ENCODE data around the gene CDH5. TPM values are rescaled to one million over a fixed set of nuclear protein-coding genes. Genes with fewer than 3 reads are reported as not detected.
"Not testable (repeated sequence)": the region's sequence is repeated elsewhere in the genome, so short reads cannot be mapped to it uniquely, and the experiment has no call there.

Gene CDH5, protein sequence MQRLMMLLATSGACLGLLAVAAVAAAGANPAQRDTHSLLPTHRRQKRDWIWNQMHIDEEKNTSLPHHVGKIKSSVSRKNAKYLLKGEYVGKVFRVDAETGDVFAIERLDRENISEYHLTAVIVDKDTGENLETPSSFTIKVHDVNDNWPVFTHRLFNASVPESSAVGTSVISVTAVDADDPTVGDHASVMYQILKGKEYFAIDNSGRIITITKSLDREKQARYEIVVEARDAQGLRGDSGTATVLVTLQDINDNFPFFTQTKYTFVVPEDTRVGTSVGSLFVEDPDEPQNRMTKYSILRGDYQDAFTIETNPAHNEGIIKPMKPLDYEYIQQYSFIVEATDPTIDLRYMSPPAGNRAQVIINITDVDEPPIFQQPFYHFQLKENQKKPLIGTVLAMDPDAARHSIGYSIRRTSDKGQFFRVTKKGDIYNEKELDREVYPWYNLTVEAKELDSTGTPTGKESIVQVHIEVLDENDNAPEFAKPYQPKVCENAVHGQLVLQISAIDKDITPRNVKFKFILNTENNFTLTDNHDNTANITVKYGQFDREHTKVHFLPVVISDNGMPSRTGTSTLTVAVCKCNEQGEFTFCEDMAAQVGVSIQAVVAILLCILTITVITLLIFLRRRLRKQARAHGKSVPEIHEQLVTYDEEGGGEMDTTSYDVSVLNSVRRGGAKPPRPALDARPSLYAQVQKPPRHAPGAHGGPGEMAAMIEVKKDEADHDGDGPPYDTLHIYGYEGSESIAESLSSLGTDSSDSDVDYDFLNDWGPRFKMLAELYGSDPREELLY
- total RNA-seq = 263 and 363 TPM in 2 replicates

DNA sequence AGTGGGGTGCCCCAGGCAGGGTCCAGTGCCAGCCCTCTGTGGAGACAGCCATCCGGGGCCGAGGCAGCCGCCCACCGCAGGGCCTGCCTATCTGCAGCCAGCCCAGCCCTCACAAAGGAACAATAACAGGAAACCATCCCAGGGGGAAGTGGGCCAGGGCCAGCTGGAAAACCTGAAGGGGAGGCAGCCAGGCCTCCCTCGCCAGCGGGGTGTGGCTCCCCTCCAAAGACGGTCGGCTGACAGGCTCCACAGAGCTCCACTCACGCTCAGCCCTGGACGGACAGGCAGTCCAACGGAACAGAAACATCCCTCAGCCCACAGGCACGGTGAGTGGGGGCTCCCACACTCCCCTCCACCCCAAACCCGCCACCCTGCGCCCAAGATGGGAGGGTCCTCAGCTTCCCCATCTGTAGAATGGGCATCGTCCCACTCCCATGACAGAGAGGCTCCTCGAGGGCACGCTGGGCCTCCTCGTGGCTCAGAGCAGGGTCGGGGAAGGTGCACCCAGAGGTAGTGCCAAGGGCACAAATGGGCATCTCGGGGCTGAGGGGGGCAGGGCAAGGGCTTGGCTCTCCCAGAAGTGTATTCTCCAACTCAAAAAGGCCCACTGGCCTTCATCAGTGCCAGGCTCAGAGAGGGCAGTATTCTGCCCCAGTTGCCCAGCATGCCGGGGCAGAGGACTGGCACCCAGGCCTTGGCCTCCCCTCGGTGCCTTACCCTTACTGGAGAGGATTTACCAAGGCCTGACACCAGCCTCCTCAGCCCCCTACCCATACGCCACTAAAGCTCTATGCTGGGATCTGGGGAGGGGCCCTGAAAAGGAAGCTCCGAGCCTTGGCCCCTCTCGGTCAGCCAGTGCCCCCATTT is at the start of gene CDH5:
Gene CDH5, plus strand, starts transcription at position 259 of the 867 bp plus-strand sequence. CDS start 12,647 bp downstream, outside the sequence.
- DNase-seq (ENCODE audit: low read depth in 2 of 2) = peak; percentile 83 to 94

DNA sequence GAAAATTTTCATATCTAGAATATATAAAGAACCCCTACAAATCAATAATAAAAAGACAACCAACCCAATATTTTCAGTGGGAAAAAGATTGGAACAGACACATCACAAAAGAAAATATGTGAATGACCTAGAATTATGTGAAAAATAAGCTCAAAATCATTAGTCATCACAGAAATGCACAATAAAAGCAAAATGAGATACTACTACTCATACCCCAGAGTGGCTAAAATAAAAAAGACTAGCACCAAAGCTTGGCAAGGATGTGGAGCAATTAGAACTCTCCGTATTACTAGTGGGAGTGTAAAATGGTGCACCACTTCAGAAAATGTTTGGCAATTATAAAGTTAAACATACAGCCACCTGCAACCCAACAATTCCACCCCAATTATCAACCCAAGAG is 48.0 kb upstream of the CDH5 start:
- no peak for DNase-seq (ENCODE audit: low read depth in 2 of 2)

- DNase-seq (ENCODE audit: low read depth in 2 of 2) = no peak
Observed at GRCh38 chr16:66320774-66321173, 45.7 kb upstream of the CDH5 start.

- DNase-seq (ENCODE audit: low read depth in 2 of 2) = no peak
Observed at GRCh38 chr16:66322174-66322573, 44.3 kb upstream of the CDH5 start.

DNA sequence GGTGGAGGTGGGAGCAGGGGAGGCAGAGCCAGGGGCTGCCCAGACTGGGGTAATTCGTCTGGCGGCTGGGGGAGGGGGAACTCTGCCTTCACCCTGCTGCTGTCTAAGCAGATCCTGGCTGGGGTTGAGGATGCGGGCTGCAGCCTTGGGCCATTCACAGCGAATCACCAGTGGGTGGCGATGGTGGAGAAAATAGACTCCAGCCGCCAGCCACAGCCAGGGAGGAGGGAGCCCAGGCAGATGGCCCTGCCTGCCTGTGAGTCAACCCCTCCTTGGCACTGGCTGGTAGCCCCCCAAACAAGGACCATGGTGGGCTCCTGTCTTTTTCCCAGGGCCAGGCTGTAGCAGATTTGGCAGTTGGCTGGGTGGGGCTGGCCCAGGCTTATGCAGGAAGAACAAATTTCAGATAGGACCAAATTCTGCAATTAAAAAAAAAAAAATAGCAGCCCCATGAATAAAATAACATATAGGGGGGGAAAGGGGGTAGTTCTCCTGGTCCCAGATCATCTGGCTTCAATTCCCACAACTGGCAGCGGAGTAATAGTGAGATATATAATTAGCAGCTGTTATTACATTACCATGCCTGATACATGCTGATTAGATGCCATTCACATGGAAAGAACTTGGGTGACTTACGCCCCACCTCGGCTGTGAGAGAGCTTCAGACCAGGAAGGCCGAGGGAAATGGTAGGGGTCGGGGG is 41.5 kb upstream of the CDH5 start:
- peak in 1 of 2 donors; percentile 33 for DNase-seq (ENCODE audit: low read depth in 2 of 2)

DNA sequence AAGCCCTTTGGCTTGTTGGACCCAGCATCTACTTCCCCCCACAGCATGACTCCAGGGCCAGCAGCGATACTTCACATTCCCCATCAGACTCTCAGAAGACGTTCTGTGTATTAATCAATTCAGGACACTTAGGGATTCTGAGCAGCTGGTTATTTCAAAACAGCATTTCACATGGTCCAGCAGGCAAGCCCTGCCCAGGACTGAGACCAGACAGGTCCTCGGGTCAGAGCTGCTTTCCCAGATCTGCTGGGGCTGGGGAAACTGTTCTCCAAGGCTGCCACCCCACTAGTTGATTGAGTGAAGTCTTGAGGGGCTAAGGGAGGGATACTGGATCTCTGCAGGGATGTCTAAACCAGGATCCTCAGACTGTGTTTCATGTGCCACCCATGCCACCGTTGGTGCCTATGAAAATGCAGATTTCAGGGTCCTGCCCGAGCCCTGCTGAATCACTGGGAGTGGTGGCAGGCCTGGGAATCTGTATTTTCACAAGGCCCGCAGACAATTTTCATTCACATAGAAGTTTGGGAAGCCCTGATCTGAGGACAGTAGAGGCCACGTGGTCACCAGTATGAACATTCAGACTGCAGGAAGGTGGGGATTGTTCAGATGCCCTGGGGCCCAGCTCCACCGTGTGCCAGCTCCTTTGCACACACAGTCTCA is 40.6 kb upstream of the CDH5 start:
- no peak for DNase-seq (ENCODE audit: low read depth in 2 of 2)

DNA sequence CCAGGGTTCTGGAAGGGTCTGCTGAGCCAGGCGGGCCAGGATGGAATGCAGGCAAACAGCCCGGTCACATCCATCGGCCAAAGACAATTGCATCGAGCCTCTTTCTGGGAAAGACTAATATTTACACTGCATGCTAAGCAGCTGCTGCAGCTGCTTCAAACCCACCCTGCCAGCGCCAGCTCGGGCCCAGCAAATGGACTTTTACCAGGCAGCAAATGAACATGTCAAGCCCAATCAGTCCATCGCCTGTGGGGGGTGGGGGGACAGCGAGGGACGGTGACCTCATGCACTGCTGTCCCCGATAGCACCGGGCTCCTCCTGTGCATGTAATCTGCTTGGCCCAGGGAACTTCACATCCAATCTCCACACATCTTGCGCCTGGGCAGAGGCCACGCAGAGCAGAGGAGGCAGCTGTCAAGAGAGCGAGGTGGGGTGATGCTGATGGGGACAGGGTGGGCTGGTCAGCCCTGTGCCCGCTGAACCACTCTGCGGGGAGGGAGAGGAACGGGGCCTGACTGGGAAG is 39.4 kb upstream of the CDH5 start:
- no peak for DNase-seq (ENCODE audit: low read depth in 2 of 2)

DNA sequence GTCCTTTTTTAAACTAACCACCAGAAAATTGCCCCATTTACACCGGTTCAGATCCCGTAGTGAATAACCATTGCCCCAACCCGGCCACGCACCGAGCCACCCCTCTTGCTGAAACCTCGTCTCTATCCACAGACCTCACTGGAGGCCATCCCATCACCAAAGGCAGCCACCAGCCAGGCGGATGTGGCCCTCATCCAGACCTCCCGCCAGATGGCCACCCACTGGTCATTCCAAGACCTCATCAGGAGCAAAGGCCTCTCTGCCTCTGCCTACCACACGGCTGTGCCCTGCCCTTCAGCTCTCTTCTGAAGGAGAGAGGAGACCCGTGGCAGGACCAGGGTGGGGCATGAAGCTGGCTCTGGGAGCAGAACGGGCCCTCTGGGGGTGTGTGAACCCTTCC is 38.2 kb upstream of the CDH5 start:
- DNase-seq (ENCODE audit: low read depth in 2 of 2) = no peak

DNA sequence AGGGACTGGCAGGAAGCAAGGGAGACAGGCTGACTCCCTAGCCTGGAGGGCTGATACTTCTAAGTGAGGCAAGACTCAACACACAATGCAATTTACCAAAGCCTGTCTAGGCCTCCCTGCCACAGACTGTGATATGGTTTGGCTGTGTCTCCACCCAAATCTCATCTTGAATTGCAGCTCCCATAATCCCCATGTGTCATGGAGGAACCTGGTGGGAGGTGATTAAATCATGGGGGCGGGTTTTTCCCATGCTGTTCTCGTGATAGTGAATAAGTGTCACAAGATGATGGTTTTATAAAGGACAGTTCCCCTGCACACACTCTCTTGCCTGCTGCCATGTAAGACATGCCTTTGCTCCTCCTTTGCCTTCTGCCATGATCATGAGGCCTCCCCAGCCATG is 35.0 kb upstream of the CDH5 start:
- not testable (repeated sequence) for DNase-seq (ENCODE audit: low read depth in 2 of 2)

- no peak for DNase-seq (ENCODE audit: low read depth in 2 of 2)
Observed at GRCh38 chr16:66332634-66333610, 33.6 kb upstream of the CDH5 start.

DNA sequence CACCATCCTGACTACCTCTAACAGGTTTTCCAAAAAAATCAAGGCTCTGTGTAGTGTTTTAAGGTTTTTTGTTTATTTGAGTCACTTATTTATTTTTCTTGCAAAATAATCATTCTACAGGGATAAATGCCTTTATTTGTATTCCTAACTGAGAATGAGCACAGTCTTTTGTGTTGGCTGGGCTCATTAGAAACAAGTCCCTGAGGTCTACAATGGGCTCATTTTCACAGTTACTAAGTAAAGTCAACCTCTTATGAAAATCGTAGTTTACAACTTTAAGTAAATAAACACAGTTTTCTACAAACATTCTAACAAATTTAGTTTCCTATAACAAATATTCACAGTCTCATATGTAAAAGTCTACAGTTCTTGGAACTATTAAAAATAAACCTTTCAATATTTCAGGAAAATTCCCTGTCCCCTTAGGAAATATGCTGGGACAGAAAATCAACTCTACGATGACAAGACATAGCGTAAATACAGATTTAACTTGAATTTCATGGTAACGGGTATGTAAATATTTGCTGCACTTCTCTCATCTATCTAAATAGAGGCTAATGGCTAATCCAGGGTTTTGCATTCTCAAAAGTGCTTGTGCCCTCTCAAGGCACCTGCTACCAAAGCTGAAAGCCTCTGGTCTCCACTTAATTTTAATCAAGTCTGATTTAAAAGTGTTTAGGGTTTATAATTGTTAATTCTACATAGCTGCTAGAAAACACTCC is 31.5 kb upstream of the CDH5 start:
- DNase-seq (ENCODE audit: low read depth in 2 of 2) = no peak

- peak in 1 of 2 donors; percentile 64 for DNase-seq (ENCODE audit: low read depth in 2 of 2)
Observed at GRCh38 chr16:66335704-66336329, 30.7 kb upstream of the CDH5 start.

DNA sequence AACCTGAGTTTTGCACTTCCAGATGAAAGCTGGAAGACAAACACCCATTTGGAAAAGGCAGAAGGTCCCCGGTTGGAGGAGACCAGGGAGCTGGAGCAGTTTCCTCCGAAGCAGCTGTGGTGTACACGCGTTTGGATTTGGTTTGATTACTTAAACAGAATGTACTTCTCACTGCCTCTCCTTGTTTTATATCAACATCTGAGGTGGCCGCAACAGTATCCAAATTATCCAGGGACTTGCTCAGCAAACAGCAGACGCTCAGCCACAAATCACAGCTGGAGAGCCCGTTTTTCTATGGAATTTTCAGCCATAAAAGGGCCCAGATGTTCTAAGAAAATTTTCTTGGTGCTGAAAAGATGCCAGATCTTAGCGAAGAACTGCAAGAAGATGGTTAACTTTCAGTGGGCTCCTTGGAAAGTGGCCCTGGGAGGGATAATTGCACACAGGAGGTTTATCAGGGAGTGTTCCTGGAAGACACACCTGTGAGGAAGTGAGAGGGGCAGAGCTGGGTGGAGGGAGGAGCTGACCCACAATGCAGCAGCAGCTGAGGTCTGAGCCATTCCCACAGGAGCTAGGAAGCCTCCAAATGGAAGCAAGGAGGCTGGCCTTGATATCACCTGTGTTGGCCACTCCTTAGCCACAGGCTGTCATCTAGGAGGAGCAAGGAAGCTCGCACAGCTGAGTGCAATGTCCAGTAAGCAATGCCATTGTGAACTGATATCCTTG is 28.9 kb upstream of the CDH5 start:
- no peak for DNase-seq (ENCODE audit: low read depth in 2 of 2)

GRCh38 chr16:66342294-66342900 is 24.1 kb upstream of the CDH5 start:
- DNase-seq (ENCODE audit: low read depth in 2 of 2) = peak in 1 of 2 donors; percentile 49

- peak in 1 of 2 donors; percentile 60 for DNase-seq (ENCODE audit: low read depth in 2 of 2)
Observed at GRCh38 chr16:66344533-66345145, 21.9 kb upstream of the CDH5 start.

DNA sequence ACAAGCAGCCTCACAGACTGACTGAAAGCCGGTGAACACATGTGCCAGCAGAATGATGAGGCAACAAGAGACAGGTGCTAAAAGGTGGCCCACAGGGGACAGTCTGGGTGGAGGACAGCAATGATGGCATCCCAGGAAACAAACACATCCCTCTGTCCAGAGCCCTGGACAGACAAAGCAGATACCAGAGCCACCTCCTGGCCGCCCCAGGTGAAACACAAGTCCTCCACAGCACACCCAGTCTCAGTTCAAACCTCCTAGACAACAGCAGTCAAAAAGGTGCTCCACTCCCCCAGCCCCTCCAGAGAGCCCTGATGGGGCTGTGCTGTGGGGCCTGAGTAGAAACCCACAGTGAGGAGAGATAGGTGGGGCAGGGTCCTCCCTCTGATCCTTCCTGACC is 20.3 kb upstream of the CDH5 start:
- no peak for DNase-seq (ENCODE audit: low read depth in 2 of 2)

All from dermis microvascular lymphatic vessel endothelial cell (primary cell).